ENCODE results near the gene NBPF20.
A peak's percentile ranks its signal among the peaks of the same experiment; 100 is the strongest.
"Not testable (repeated sequence)": the region's sequence is repeated elsewhere in the genome, so short reads cannot be mapped to it uniquely, and the experiment has no call there.

NBPF20 gene

GRCh38 chr1:145425436-145426029 lies at the start of gene NBPF20:
NBPF20 (minus strand) TSS chr1:145425603; CDS start chr1:145405272, 20,331 bp downstream.
- DNase-seq (ENCODE audit: low read depth, low spot score) = peak; percentile 3
- H3K27ac ChIP-seq = peak within 1 kb of the TSS; percentile 37

- not testable (repeated sequence) for DNase-seq (ENCODE audit: low read depth, low spot score); H3K27ac ChIP-seq
These were observed 49.5 kb upstream of the NBPF20 start for GRCh38 chr1:145474837-145475368.

- DNase-seq (ENCODE audit: low read depth, low spot score); H3K27ac ChIP-seq: not testable (repeated sequence)
These were observed 47.3 kb upstream of the NBPF20 start for GRCh38 chr1:145472731-145473130.

GRCh38 chr1:145471365-145471764 lies 46.0 kb upstream of the NBPF20 start:
- DNase-seq (ENCODE audit: low read depth, low spot score); H3K27ac ChIP-seq: not testable (repeated sequence)

- DNase-seq (ENCODE audit: low read depth, low spot score) = peak; percentile 97
- peak overlapping the region; percentile 54 for H3K27ac ChIP-seq
These were observed 40.2 kb upstream of the NBPF20 start for GRCh38 chr1:145465405-145466144.

- not testable (repeated sequence) for DNase-seq (ENCODE audit: low read depth, low spot score)
- H3K27ac ChIP-seq = peak overlapping the region; percentile 54
These were observed 39.4 kb upstream of the NBPF20 start for GRCh38 chr1:145464708-145465336.

GRCh38 chr1:145464017-145464416 lies 38.6 kb upstream of the NBPF20 start:
- DNase-seq (ENCODE audit: low read depth, low spot score); H3K27ac ChIP-seq: not testable (repeated sequence)

GRCh38 chr1:145460684-145461083 lies 35.3 kb upstream of the NBPF20 start:
- not testable (repeated sequence) for DNase-seq (ENCODE audit: low read depth, low spot score); H3K27ac ChIP-seq

- not testable (repeated sequence) for DNase-seq (ENCODE audit: low read depth, low spot score); H3K27ac ChIP-seq
These were observed 34.6 kb upstream of the NBPF20 start for GRCh38 chr1:145460048-145460447.

- H3K27ac ChIP-seq = not testable (repeated sequence)
These were observed 34.2 kb upstream of the NBPF20 start for GRCh38 chr1:145459591-145459990.

GRCh38 chr1:145459063-145459462 lies 33.7 kb upstream of the NBPF20 start:
- DNase-seq (ENCODE audit: low read depth, low spot score); H3K27ac ChIP-seq: not testable (repeated sequence)

More at GRCh38 chr1:145459591-145459990, 34.2 kb upstream of the NBPF20 start:
- not testable (repeated sequence) for DNase-seq (ENCODE audit: low read depth, low spot score)

GRCh38 chr1:145454824-145455177 lies 29.4 kb upstream of the NBPF20 start:
- not testable (repeated sequence) for DNase-seq (ENCODE audit: low read depth, low spot score); H3K27ac ChIP-seq

- DNase-seq (ENCODE audit: low read depth, low spot score); H3K27ac ChIP-seq: not testable (repeated sequence)
These were observed 28.7 kb upstream of the NBPF20 start for GRCh38 chr1:145453873-145454823.

- H3K27ac ChIP-seq; DNase-seq (ENCODE audit: low read depth, low spot score): not testable (repeated sequence)
These were observed 27.1 kb upstream of the NBPF20 start for GRCh38 chr1:145452506-145452905.

GRCh38 chr1:145451914-145452313 lies 26.5 kb upstream of the NBPF20 start:
- DNase-seq (ENCODE audit: low read depth, low spot score) = not testable (repeated sequence)

GRCh38 chr1:145445219-145445618 lies 19.8 kb upstream of the NBPF20 start:
- not testable (repeated sequence) for DNase-seq (ENCODE audit: low read depth, low spot score); H3K27ac ChIP-seq

More at GRCh38 chr1:145451914-145452313, 26.5 kb upstream of the NBPF20 start:
- not testable (repeated sequence) for H3K27ac ChIP-seq

- H3K27ac ChIP-seq; DNase-seq (ENCODE audit: low read depth, low spot score): not testable (repeated sequence)
These were observed 16.9 kb upstream of the NBPF20 start for GRCh38 chr1:145442340-145442739.

- not testable (repeated sequence) for H3K27ac ChIP-seq; DNase-seq (ENCODE audit: low read depth, low spot score)
These were observed 6.2 kb upstream of the NBPF20 start for GRCh38 chr1:145431363-145432256.

- H3K27ac ChIP-seq; DNase-seq (ENCODE audit: low read depth, low spot score): not testable (repeated sequence)
These were observed 5.4 kb upstream of the NBPF20 start for GRCh38 chr1:145430830-145431229.

All from epithelial cell of prostate (primary cell).